Fibroblast of gingiva (primary cell): ENCODE data around the gene DOCK1.

Experiments used
- DNase-seq: peaks from one replicate; pipeline ENCODE4 v3.0.0-alpha.2; 2011; ENCODE audit warnings: low read depth

The DOCK1 gene

GRCh38 chr10:127402596-127403409 lies 497.6 kb downstream of the DOCK1 start:
- peak; percentile 70 for DNase-seq

DNA sequence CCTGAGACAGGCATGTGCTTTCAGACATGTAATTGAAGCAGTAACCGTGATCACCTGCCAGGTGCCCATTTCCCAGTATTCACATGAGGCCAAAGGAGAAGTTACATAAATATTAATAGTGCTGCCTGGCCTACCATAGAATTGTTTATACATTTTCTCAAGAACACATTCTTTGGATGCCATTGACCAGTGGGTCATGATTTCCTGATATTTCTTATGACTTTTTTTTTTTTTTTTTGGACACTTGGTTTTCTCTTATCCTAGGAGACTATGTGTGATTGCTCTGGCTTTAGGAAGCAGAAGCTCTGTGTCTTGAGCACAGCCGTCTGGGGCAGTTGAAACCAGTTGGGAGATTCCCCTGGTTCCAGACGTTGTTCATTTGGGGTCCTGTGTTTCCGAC lies 500.0 kb downstream of the DOCK1 start:
- DNase-seq: peak; percentile 69

GRCh38 chr10:127406018-127406550 lies 500.9 kb downstream of the DOCK1 start:
- DNase-seq: no peak

- DNase-seq: no peak
Observed at GRCh38 chr10:127407551-127407950, 502.3 kb downstream of the DOCK1 start.

GRCh38 chr10:127408112-127408710 lies 503.0 kb downstream of the DOCK1 start:
- no peak for DNase-seq

DNA sequence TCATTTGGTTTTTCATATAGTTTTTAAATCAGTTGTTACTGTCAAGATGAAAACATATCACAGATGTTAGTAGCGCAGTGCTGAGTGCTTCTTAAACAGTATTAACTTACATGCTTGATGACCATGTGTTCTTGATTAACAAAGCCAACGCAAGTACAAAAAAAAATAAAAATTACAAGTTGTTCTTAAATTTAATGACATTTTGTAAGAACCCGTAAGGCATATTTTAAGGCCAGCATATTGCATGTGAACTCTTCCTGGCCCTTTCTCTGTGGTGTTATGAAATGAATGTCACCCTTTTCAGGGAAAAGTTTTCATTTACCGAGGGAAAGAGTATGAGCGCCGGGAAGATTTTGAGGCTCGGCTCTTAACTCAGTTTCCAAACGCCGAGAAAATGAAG lies 503.5 kb downstream of the DOCK1 start:
- peak; percentile 90 for DNase-seq

GRCh38 chr10:127410030-127410429 lies 504.8 kb downstream of the DOCK1 start:
- DNase-seq: no peak

DNA sequence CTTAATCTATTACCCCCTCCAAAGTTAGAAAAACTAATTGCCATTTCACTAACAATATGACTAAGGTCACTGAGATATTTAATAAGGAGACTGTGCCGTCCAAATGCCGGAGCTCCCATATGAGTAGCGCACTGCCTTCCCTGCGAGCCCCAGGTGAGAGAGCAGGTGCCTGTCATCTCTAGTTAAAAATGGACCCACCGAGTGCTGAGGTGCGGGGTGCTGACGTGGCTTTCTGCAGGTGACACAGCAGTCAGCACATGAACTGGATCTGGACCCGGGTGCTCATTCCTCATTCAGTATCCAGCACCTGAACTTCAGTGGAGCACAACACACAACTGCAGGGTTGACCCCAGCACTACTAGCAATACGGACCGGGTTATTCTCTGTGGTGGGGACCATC lies 505.8 kb downstream of the DOCK1 start:
- DNase-seq: no peak

GRCh38 chr10:127413326-127413725 lies 508.1 kb downstream of the DOCK1 start:
- DNase-seq: no peak

GRCh38 chr10:127414024-127414423 lies 508.8 kb downstream of the DOCK1 start:
- no peak for DNase-seq

- no peak for DNase-seq
Observed at GRCh38 chr10:127415116-127415515, 509.9 kb downstream of the DOCK1 start.

DNA sequence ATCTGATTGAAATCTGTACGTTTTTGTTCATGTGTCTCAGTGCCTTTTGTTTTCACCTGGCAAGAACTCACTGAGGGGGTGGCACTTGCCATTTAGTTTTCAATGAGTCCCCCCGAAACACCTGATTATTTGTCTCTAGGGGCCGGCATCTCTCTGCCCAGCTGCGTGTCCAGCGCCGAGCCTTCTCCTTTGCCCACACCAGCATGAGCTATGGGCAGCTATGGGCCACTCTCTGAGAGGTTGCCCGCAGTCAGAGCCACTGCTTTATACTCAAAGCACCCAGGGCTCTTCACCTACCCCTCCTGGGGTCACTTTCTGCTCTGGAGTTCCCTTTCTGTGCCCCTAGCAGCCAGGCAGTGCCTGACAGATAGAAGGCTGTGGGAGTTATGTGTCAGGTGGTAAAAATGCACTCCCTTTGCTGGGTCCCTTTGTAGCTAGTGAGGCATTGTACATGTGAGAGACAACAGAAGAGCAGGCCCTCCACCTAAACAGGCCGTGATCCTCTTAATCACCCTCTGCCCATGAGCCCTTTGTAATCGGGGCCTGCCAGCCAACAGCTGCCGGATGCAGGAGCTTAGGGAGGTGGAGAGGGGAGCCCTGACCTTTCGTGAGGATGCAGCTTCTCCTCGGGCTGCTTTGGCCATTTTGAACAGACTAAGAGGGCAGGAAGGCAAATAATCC lies 510.8 kb downstream of the DOCK1 start:
- DNase-seq: no peak

DNA sequence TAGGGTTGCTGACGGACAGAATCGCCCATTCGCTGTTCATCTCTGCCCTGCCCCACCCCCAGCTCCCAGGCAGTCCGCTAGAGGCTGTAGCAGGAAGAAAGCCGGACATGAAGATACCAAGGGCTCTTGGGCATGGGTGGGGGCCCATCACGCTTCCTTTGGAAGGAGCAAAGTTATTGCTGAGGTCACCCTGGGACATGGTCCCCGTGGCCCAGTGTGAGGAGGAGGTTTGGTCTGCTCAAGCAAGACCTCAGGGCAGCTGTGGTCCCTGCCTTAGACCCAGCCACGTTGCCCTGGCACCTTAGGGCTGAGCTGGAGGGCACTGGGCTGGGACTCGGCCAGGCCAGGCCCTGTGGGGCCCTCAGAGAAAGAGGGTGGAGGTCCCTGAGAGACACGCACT lies 511.8 kb downstream of the DOCK1 start:
- no peak for DNase-seq

GRCh38 chr10:127417686-127418401 lies 512.6 kb downstream of the DOCK1 start:
- DNase-seq: no peak

DNA sequence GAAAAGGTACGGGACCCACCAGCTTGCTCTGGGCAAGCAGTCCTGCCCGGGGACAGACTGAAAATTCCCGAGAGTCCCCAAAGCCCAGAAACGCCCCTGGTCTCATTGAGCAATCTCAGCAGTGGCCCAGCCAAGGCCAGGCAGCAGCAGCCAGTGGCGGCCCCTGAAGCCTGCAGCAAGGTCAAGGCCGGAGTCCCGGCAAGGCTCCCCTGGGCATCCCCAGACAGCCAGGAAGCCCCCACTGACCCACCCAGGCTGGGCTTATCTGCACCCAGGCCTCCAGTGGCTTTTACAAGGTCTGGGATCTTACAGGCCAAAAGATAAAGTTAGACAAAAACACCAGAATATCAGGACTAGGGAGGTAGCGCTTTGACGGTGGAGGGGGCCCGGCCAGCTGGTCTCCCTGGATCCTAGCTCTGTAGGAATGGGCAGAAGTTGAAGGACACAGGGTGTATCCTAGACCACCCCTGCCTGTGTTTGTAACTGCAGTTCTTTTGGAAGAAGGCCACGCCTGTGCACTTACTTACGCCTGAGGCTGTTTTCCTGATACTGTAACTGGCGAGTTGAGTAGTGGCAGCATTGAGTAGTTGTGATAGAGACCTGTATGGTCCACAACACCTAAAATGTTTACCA lies 513.4 kb downstream of the DOCK1 start:
- no peak for DNase-seq

DNA sequence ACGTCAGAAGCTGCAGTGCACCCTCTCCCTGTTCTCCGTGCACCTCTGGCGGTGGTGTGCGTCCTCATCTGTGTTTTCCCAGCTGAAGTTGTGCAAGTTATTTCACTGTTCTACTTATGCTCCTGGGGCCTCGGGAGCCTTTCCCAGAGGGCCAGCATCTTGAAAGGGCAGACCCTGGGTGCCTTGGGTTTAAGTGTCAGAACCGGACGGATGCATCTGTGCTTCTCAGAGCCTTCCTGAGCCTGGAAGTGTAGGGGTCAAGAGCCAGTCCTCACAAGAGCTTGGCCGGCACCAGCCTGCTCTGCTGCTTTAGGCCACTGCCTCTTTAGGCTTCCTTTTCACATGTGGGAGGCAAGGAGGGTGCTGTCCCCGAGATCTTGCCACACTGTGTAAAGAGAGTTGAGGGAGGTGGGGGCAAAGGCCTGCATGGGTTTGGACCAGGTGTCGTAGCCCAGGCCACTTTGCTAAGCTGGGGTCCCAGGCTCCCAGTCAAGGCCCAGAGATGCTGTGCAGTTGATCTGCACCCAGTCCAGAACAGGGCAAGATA lies 515.0 kb downstream of the DOCK1 start:
- no peak for DNase-seq

GRCh38 chr10:127423218-127423915 lies 518.1 kb downstream of the DOCK1 start:
- DNase-seq: no peak

DNA sequence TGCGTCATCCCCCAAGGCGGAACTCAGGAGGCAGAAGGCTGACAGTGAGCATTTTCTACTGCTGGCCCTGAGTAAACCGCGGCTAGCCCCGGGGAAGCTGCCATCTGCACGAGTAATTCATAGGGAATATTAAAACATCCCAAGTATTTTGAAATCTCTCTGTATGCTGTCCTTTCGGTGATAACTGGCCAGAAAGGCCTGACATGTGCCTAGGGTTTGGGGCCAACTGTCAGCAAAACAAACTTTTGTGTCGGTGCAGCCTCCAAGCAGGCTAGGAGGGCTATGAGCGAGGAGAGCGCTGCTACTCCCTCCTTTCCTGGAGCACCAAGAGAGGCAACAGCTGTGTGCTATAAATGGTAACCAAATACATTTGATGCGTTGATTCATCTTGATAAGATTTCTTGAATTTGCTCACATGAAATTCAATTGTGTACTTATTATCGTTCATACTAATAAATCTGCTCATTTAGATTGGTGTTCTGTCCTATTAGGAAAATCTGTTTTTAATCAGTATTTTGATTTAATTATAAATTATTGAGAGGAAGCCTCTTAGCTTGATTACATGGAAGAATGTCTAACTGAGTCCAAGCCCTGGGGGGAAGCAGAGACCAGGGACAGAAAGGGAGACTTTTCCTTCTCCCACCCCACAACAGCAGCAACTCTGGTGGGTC lies 519.5 kb downstream of the DOCK1 start:
- DNase-seq: peak; percentile 48

GRCh38 chr10:127426746-127427145 lies 521.5 kb downstream of the DOCK1 start:
- DNase-seq: no peak

DNA sequence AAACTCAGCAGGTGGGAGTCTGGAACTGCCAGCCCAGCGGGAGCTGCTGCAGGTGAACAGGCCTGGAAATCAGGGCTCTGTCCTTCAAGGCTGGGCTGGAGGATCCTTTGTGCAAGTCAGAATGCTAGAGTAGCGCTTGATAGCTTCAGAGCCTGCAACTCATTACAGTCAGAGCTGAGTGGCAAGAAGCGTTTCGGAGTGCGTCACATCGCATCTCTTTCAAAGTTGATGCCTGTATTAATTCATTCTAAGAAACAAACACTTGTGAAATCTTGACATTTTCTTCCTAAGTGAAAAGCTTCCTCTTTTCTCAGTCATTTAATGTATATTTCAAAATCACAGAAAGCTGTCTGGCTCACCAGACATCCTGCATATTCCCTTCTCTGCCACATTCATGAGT lies 522.7 kb downstream of the DOCK1 start:
- DNase-seq: no peak
